ENCODE measurements around the gene SCAMP5. TPM values are rescaled to one million over a fixed set of nuclear protein-coding genes. Genes with fewer than 3 reads are reported as not detected.

SCAMP5 gene
- polyA plus RNA-seq, 2 of the 4 experiments (the other 2 are of a cell fraction): 10.5 to 16.2 TPM

DNA sequence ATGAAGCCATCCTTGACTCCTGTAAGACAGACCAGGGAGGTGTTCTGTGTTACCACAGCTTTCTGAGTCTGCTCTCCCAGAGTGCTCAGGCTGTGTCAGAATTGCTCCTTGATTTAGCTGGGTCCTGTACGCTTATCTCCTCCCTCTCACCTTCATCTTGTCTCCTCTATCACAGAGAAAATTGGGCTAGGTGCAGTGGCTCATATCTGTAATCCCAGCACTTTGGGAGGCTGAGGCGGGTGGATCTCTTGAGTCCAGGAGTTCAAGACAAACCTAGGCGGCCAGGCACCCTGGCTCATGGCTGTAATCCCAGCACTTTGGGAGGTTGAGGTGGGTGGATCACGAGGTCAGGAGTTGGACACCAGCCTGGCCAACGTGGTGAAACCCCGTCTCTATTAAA is 5.9 kb downstream of the SCAMP5 start:
- FAIRE-seq: no peak
- H3K9me3 ChIP-seq: no peaks in the 10 kb centered on the region
- no peak for ATAC-seq
- H3K4me2 ChIP-seq: no peak overlapping the region
- WGBS (ENCODE audit: missing lambda C conversion rate): 58% methylated on average over 6 of the region's 6 CpGs
- ChIA-PET POLR2A (no interaction called here), CTCF (interaction anchor here (0.6 to 1.2 kb wide), 3 partner anchors 18 to 424 kb away, joined by 3 to 5 read pairs (median 4); partner anchors contain the start of gene RPP25)
- peaks cover under 1% of the 10 kb centered on the region; the same call in 1 of the 3 replicates for H3K4me1 ChIP-seq
- H3K27ac ChIP-seq: no peak overlapping the region
- H3K4me3 ChIP-seq: no peak overlapping the region
- no peak for TF ChIP-seq CEBPB (IDR thresholded peaks at IDR 0.05)
- TF ChIP-seq, protein P1, sequence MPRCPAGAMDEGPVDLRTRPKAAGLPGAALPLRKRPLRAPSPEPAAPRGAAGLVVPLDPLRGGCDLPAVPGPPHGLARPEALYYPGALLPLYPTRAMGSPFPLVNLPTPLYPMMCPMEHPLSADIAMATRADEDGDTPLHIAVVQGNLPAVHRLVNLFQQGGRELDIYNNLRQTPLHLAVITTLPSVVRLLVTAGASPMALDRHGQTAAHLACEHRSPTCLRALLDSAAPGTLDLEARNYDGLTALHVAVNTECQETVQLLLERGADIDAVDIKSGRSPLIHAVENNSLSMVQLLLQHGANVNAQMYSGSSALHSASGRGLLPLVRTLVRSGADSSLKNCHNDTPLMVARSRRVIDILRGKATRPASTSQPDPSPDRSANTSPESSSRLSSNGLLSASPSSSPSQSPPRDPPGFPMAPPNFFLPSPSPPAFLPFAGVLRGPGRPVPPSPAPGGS (IDR thresholded peaks at IDR 0.05): no peak
- no peak for TF ChIP-seq HDAC2 (IDR thresholded peaks at IDR 0.05)
- no peak for TF ChIP-seq FOXS1 (CRISPR knock-in tag; IDR thresholded peaks at IDR 0.05)
- no peak for TF ChIP-seq ZSCAN20 (CRISPR knock-in tag; IDR thresholded peaks at IDR 0.05)
- no peak for TF ChIP-seq EP300 (IDR thresholded peaks at IDR 0.05)
- DNase-seq (ENCODE audit: low read depth in 1 of 2, low spot score in 1 of 2): no peak

DNA sequence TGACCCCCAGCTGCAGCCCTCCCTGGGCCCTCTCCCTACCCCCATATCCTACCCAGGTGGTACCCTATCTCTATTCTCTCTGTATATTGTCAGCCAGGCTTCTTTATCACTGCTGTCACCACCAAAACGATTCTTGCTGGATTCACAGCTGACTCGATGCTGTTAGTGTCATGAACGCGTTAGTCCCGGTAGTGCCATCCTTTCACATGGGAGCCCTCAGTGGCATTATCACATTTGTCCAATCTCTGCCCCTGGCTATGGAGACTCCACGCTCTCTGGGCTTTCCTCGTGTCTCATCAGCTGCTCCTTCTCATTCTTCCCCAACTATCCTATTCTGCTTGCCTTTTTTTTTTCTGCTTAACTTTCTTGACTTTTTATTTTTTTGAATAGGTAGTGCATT is 7.0 kb downstream of the SCAMP5 start:
- CTCF ChIA-PET: no interaction called here
- ATAC-seq (peak in 1 of 2 experiments; percentile 21; a peak in 1 of 6 replicates), FAIRE-seq (no peak), DNase-seq (ENCODE audit: low read depth in 1 of 2, low spot score in 1 of 2) (no peak)
- POLR2A ChIA-PET: no interaction called here
- Histone ChIP-seq H3K4me1 (no peaks in the 10 kb centered on the region), H3K9me3 (no peaks in the 10 kb centered on the region), H3K27ac (no peak overlapping the region), H3K4me3 (no peak overlapping the region), H3K4me2 (no peak overlapping the region)
- no peak for TF ChIP-seq NR3C1 (IDR thresholded peaks at IDR 0.05)
- no peak for TF ChIP-seq HDAC2 (IDR thresholded peaks at IDR 0.05)
- TF ChIP-seq ZNF302 (CRISPR knock-in tag; IDR thresholded peaks at IDR 0.05): no peak
- 47% methylated on average over 7 of the region's 7 CpGs for WGBS (ENCODE audit: missing lambda C conversion rate)

DNA sequence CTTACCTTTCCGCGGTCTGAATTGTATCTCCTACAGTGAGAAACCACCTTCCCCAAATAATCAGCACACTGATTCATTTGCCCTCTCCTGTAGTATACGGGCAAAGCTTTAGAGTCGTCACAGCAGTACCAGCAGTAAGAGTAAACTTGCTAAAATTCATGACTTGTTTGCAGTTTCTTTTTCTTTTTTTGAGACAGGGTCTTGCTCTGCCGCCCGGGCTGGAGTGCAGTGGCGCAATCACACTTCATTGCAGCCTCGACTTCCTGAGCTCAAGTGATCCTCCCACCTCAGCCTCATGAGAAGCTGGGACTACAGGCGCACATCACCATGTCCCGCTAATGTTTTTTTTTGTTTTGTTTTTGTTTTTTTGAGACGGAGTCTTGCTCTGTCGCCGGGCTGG is 11.9 kb downstream of the SCAMP5 start:
- H3K4me3 ChIP-seq: no peak overlapping the region
- DNase-seq (ENCODE audit: low read depth in 1 of 2, low spot score in 1 of 2) (no peak), FAIRE-seq (no peak), ATAC-seq (no peak)
- no peak overlapping the region for H3K4me2 ChIP-seq
- CTCF ChIA-PET: interaction anchor here (1.1 kb wide), 1 partner anchor 31 kb away, joined by 3 read pairs; no protein-coding TSS in a partner anchor
- 80% methylated on average over 13 of the region's 13 CpGs for WGBS (ENCODE audit: missing lambda C conversion rate)
- H3K4me1 ChIP-seq: no peaks in the 10 kb centered on the region
- POLR2A ChIA-PET: no interaction called here
- no peak overlapping the region for H3K27ac ChIP-seq
- H3K9me3 ChIP-seq: no peaks in the 10 kb centered on the region
- TF ChIP-seq POLR2A (IDR thresholded peaks at IDR 0.05; ENCODE audit: low read length) (no peak), MYC (IDR thresholded peaks at IDR 0.05; ENCODE audit: borderline replicate concordance, low read length) (no peak), RCOR1 (IDR thresholded peaks at IDR 0.05; ENCODE audit: low read depth, low read length) (no peak), MAZ (IDR thresholded peaks at IDR 0.05; ENCODE audit: borderline replicate concordance, low read depth, low read length) (no peak), HEYL (CRISPR knock-in tag; IDR thresholded peaks at IDR 0.05) (no peak)
- TF ChIP-seq, protein P2, sequence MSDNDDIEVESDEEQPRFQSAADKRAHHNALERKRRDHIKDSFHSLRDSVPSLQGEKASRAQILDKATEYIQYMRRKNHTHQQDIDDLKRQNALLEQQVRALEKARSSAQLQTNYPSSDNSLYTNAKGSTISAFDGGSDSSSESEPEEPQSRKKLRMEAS (IDR thresholded peaks at IDR 0.05): no peak

DNA sequence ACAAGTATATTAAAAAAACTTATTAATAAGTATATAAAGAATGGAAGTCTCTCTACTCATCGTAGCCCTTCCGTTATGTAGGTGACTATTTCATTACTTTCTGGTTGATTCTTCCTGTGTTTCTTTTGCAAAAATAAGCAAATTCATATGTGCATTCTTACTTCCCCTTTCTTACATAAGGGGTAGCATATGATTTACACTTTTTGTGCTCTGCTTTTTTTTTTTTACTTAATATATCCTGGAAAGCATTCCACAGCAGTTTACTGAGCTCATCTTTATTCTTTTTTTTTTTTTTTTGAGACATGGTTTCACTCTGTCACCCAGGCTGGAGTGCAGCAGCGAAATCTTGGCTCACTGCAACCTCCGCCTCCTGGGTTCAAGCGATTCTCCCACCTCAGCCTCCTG is 12.9 kb downstream of the SCAMP5 start:
- ChIA-PET CTCF (interaction anchor here (0.6 to 1.0 kb wide), 3 partner anchors 20 to 1923 kb away, joined by 3 read pairs; no protein-coding TSS in a partner anchor), POLR2A (interaction anchor here (1.0 kb wide), 1 partner anchor 51 kb away, joined by 3 read pairs; the partner anchor contains the start of gene RPP25)
- 75% methylated on average over 5 of the region's 5 CpGs for WGBS (ENCODE audit: missing lambda C conversion rate)
- Histone ChIP-seq H3K9me3 (no peaks in the 10 kb centered on the region), H3K27ac (no peak overlapping the region), H3K4me3 (no peak overlapping the region), H3K4me1 (no peaks in the 10 kb centered on the region), H3K4me2 (no peak overlapping the region)
- DNase-seq (ENCODE audit: low read depth in 1 of 2, low spot score in 1 of 2) (no peak), FAIRE-seq (no peak), ATAC-seq (no peak)
- TF ChIP-seq POLR2A (IDR thresholded peaks at IDR 0.05; ENCODE audit: low read length) (no peak), NFE2L2 (conservative IDR thresholded peaks at IDR 0.05; ENCODE audit: low read length) (no peak), GATA3 (IDR thresholded peaks at IDR 0.05; ENCODE audit: borderline replicate concordance) (no peak), EP300 (IDR thresholded peaks at IDR 0.05) (no peak), FOSB (CRISPR knock-in tag; IDR thresholded peaks at IDR 0.05) (no peak), TP53 (CRISPR knock-in tag; IDR thresholded peaks at IDR 0.05) (no peak), RFX5 (IDR thresholded peaks at IDR 0.05) (no peak), HOXA7 (CRISPR knock-in tag; IDR thresholded peaks at IDR 0.05) (no peak), FOXS1 (CRISPR knock-in tag; IDR thresholded peaks at IDR 0.05) (no peak), CBX2 (IDR thresholded peaks at IDR 0.05; ENCODE audit: borderline replicate concordance, low read depth) (no peak), CEBPB (IDR thresholded peaks at IDR 0.05) (no peak), KDM1A (IDR thresholded peaks at IDR 0.05; ENCODE audit: low read depth) (no peak), ZC3H11A (IDR thresholded peaks at IDR 0.05) (no peak), MYC (IDR thresholded peaks at IDR 0.05; ENCODE audit: borderline replicate concordance, low read length) (no peak), RARB (CRISPR knock-in tag; IDR thresholded peaks at IDR 0.05) (no peak), ZSCAN20 (CRISPR knock-in tag; IDR thresholded peaks at IDR 0.05) (no peak)
- TF ChIP-seq, protein P3, sequence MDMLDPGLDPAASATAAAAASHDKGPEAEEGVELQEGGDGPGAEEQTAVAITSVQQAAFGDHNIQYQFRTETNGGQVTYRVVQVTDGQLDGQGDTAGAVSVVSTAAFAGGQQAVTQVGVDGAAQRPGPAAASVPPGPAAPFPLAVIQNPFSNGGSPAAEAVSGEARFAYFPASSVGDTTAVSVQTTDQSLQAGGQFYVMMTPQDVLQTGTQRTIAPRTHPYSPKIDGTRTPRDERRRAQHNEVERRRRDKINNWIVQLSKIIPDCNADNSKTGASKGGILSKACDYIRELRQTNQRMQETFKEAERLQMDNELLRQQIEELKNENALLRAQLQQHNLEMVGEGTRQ (IDR thresholded peaks at IDR 0.05): no peak
- TF ChIP-seq, protein P1 (IDR thresholded peaks at IDR 0.05): no peak

Data from A549 (cell line).